ENCODE measurements around the gene LUM. TPM values are rescaled to one million over a fixed set of nuclear protein-coding genes. Genes with fewer than 3 reads are reported as not detected.

The LUM gene, protein sequence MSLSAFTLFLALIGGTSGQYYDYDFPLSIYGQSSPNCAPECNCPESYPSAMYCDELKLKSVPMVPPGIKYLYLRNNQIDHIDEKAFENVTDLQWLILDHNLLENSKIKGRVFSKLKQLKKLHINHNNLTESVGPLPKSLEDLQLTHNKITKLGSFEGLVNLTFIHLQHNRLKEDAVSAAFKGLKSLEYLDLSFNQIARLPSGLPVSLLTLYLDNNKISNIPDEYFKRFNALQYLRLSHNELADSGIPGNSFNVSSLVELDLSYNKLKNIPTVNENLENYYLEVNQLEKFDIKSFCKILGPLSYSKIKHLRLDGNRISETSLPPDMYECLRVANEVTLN
- 100 to 1,000 TPM; 361 to 654 TPM for total RNA-seq
- long read RNA-seq, donor 1, transcript LUM-201 (3 exons, 3,008 nt), result major isoform, 183 of 194 reads
- long read RNA-seq, donor 1, partial matches to known transcripts, result 9 of 194 reads
- long read RNA-seq, donor 1, other reads (novel, unspliced or antisense), result 2 of 194 reads
- long read RNA-seq, donor 2, transcript LUM-201 (3 exons, 3,008 nt), result major isoform, 547 of 579 reads
- long read RNA-seq, donor 2, partial matches to known transcripts, result 25 of 579 reads
- long read RNA-seq, donor 2, other reads (novel, unspliced or antisense), result 7 of 579 reads

DNA sequence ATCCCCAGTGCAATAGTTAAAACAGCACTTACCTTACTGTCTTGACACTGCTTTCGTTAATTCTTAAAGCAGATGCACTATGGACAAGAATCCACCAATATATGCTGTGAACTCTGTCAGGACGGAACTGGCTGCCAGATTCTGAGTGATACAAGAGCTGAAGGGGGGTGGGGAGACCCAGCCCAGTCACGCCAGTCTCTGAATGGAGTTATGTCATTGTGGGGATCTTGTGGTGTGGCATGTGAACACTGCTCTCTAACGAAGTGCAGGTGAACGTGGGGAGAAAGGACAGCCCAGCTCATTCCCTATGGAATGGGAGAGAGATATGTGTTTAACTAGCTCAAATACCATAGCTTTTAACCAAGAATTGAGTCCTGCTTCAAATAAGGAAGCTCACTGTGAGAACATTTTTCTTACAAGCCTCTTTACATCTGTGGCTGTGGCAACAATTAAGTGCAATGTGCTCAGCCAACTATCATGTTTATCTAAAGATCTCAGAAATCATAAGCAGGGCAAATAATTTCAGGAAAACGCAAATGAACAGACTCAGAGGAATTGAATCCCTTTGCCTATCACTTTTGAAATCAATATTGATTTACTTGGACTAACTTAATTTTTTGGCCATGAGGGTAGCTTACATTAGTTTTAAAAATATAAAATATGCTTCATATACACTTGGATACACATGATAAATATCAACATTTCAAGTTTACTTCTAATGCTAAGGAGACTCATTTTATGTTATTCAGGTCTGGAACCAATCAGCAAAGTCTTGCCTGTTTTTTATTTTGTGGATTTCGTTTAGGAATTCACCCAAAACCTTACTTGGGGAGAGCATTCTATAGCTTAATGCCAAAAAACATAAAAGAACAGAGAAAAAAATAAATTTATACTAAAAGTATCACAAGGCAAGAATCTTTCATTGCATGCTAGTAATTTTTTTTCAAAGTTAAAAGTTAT, at the start of gene LUM:
Gene LUM, minus strand, starts transcription at position 129 of the 960 bp plus-strand sequence. CDS start 2,515 bp downstream, outside the sequence.
- intact Hi-C loops (cut with DNase I), result no loop called here
- no peak for DNase-seq (ENCODE audit: low spot score)

DNA sequence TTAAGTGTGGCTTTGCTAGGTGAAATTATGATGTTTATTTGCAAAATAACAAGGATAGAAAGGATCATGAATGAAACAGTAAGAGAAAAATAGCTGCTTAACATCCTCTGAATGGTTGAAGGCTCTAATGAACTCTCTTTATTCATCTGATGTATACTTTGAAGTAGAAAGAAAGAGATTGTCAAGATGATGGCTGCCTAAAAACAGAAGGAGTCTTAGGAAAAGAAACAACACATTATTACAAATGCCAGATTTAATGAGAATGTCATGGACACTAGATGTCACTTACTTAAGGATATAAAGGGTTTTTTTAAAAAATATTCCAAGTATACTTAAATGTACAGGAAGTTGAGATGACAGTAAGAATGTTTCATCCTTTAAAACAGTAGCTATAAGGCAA, 49.7 kb upstream of the LUM start:
- intact Hi-C loops (cut with DNase I), result no loop called here
- no peak for DNase-seq (ENCODE audit: low spot score)

DNA sequence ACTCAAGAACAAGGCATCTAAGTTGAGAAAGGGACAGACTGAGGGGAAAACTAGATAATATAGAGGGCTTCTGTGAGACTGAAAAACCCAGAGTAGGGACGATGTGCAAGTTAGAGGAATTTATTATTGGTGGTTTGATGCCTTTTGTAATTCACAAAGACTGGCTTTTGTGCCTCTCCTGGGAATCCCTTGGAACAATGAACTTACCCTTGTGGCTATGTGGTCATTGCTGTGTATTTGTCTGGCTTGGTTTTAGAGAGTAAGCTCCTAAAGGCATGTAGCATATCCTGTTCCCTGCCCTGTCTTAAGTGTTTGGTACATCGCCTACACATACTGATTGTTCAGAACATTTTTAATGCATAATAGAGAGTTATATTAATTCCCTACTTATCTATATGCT, 44.7 kb upstream of the LUM start:
- intact Hi-C loops (cut with DNase I), result no loop called here
- no peak for DNase-seq (ENCODE audit: low spot score)

DNA sequence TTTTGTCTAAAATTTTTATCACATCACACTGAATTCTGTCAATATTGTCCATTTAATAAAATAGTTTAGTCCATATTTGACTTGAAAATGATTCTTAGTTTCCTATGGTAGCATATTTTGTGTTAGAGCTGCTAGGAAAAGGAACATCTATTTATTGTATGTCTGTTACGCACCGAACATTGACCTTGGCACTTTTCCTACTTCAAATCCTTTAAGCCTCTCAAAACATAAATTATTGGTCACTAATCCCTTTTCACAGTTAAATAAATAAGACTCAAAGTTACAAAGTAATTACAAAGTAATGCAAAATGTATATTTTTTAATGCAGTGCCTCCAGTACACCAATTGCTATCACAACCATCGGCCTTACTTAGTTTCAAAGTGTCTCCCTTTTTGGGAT, 42.8 kb upstream of the LUM start:
- intact Hi-C loops (cut with DNase I), result no loop called here
- DNase-seq (ENCODE audit: low spot score), result no peak

DNA sequence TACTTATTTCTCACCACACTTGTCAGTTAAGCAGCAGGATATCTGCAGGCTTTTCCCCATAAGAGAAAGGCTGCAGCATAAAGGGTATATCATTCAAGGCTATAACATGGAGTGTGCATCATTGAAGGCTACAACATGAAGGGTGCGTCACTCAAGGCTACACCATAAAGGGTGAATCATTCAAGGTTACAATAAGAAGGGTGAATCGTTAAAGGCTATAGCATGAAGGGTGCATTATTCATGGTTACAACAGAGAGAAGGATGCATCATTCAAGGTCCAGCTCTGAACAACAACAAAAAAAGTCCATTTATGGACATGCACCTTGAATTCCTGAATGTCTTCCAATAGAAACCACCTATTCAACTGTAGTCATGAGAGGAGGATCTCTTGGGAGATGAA, 32.8 kb upstream of the LUM start:
- DNase-seq (ENCODE audit: low spot score), result no peak
- intact Hi-C loops (cut with DNase I), result no loop called here

DNA sequence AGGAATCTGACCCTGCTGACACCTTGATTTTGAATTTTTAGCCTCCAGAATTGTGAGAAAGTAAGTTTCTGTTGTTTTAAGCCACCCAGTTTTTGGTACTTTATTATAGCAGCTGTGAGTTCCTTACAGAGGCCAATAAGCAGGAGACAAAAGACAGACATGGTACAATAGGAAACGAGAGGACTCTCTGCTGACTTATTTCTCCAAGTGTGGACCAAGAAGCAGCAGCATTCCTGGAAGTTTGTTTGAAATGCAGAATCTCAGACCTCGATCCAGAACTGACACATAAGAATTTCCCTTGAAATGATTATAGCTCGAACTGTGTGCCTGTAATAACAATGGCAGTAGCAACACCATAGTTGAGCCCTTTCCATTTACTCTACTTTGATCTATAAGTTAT, 31.9 kb upstream of the LUM start:
- intact Hi-C loops (cut with DNase I), result no loop called here

DNA sequence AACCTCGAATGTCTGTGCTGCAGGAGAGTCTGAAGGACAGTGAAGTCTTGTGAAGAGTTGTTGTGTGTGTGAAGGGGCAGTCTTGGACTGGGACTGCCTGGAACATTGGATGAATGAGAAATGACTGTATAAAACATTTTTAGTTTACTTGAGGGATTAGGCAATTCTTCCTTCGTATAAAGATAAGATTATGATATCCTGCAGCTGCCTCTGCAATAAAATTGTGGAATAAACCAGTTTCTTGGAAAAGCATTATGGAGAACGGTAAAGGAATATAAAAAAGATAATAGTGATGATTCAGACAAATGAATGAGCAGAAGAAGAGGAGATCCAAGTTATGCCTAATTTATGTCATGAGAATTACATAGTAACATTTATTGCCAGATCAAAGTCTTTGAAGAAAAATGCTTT, 30.9 kb upstream of the LUM start:
- DNase-seq (ENCODE audit: low spot score), result no peak
- intact Hi-C loops (cut with DNase I), result no loop called here

More for the DNA sequence above, 31.9 kb upstream of the LUM start:
- no peak for DNase-seq (ENCODE audit: low spot score)

DNA sequence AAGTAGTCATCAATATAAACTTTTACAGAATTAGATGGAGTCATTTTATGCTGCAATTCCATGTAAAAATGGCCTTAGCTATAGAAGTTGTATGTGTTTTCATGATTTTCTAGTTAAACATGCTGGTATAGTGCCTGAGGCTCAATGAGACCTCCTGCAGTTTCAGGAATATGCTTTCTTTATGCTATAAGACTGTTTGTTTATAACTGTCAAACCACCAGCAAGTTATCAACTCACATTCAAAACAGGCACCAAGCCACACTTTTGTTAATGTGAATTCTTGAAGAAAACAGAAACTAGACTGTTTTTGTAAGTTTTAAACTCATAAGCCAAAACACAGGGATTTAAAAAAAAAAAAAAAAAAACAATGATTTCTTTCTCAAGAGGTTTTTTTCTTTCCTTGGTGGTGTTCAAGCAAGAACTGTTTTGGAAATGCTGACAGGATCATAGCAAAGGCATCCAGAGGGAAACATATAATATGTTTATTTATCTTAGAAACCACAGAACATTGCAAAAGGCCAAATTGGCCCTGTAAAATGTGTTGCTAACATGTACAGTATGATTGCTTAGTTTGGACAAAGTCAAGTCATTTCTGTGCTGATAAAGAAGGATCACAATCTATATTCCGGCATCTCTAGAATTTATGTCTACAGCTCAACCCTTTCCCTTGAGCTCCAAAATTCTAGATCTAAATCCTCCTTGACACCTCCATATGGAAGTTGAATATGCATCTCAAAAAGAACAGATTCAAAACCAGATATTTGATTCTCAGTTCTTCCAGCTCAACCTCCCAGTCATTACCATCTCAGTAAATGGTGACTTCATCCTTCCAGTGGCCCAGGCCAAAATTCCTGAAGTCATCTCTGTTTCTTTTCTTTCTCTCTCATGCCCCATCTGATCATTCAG, 29.0 kb upstream of the LUM start:
- no peak for DNase-seq (ENCODE audit: low spot score)
- intact Hi-C loops (cut with DNase I), result no loop called here

DNA sequence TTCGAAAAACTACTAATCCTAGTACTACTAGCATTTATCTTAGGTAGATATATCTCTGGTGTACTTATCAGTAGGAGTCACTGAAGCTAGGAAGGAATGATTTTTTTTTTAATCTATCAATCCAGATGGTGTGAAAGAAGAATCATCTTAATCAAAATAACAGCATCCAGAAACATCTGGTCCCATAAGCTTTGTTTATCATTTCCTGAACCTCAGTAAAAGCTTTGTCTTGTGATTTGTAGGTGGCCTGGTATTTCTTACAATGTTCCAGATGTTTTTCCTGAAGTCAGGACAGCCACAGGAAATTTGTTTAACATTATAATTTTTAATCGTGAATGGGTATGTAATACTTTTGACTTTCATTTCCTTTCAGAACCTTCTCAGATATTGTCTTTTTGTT, 28.0 kb upstream of the LUM start:
- no peak for DNase-seq (ENCODE audit: low spot score)
- intact Hi-C loops (cut with DNase I), result no loop called here

DNA sequence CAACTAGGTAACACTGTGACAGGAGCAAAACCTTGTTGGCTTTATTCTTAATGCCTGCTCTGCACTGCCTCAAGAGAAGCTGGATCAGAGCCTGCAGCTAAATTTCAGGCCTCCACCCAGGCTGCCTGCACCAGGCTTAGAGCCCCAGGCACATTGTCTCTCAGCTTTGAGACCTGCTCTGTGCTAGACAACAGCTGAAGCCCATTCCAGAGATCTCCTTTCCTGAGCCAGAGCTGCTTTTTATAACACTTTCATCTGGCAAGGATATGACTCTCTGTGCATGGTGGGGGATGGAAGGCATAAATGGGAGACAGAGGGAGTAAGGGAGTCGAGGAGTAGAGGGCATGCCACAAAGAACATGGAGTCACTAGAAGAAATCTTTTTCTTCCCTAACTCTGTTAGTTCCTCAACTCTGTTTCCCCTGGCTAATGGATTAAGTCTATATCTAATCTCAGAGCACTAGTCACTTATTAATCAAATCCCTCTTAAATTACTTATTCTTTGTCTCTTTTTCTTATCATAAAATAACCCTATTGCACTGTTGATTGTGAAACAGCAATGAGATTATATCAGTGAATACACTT, 27.1 kb upstream of the LUM start:
- intact Hi-C loops (cut with DNase I), result no loop called here
- DNase-seq (ENCODE audit: low spot score), result no peak

DNA sequence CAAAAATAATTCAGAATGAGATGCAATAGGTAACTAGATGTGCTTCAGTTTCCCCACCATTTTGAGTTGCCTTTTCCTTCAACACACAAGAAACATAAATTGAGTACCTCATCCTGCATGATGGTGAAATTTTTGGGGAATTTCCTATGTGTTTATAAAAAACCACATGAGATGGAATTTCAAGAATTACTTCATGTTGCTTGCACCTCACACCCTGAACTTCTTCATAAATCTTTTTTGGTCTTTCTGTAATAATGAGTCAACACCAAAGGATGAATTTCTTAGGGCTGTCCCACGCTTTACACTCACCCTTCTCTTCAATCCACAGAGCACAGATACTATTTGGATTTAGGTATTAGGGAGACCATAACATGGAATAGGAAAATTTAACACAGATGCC, 22.6 kb upstream of the LUM start:
- no peak for DNase-seq (ENCODE audit: low spot score)
- intact Hi-C loops (cut with DNase I), result no loop called here

DNA sequence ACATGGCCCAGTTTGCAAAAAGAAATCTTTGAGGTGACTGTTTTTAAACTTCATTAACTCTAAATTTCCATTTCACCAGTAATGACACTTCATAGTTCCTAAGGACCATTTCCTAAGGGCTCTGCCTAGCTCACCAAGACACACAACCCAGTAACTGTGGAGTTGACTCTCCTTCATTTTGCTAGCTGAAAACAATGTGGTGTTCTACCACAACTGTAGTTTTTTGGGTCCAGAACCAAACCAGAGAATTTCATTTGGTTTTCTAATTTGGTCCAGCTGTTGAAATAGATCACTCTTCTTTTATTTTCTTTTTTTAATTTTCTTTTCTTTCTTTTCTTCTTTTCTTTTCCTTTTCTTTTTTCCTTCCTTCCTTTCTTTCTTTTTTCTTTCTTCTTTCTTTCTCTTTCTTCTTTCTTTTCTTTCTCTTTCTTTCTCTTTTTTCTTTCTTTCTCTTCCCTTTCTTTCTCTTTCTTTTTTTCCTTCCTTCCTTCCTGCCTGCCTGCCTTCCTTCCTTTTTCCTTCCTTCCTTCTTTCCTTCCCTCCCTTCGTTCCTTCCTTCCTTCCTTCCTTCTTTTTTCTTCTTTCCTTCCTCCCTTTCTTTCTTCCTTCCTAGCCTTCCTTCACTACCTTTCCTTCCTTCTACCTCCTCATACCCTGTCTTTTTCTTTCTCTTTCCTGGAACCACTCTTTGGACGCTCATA, 18.5 kb upstream of the LUM start:
- no peak for DNase-seq (ENCODE audit: low spot score)
- intact Hi-C loops (cut with DNase I), result no loop called here

DNA sequence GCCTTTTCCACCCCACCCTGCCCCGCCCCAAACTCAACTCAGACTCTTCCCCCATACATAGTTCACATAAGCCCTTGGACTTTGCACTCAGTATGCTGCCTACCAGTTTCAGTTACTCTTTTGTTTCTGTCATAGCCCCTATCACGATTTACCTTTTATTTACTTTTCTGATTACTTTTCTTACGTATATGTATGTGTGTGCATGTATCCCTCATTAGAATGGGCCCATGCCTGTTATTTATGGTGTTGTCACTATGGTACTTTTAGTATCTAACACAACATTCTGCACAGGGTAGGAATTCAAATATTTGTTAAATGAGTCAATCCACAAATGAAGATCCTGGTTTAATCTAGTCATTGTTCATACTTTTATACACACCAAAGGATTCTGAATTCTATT, 16.5 kb upstream of the LUM start:
- no peak for DNase-seq (ENCODE audit: low spot score)
- intact Hi-C loops (cut with DNase I), result no loop called here

DNA sequence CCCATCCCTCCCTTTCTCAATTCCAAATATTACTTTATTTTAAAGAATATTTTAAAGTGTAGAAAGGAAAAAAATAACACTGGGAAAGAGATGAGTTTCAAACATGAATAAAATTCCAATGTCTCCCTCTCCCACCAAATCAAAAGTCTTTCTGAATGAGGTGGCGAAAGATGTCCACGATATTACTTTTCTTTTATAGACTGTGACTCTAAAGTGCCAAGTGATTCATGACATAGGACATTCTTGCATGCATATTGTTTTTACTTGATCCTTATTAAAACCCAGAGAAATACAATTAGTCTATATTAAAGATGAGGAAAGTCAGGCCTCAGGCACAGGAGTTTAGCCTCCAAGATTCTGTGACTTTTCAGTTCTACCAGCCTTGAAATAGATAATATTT, 16.0 kb upstream of the LUM start:
- DNase-seq (ENCODE audit: low spot score), result no peak

DNA sequence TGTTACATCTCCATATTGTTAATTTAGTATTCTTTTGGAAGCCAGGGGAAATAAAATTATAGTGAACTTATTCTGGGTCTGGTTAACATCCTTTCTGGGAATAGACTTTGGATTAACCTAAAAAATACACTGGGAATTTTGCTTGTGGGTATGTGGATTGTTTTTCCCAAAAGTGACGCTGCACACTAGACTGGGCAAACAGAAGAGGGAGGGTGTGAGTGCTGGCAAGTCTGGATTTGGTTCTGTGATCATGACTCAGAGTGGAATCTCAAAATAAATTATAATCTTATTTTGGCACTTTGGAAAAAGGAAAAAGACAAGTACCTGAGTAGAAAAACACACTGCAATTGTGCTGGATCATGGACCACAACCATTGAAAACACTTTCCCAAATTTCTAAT, 15.2 kb upstream of the LUM start:
- intact Hi-C loops (cut with DNase I), result no loop called here
- no peak for DNase-seq (ENCODE audit: low spot score)

More for the DNA sequence above, 16.0 kb upstream of the LUM start:
- intact Hi-C loops (cut with DNase I), result no loop called here

DNA sequence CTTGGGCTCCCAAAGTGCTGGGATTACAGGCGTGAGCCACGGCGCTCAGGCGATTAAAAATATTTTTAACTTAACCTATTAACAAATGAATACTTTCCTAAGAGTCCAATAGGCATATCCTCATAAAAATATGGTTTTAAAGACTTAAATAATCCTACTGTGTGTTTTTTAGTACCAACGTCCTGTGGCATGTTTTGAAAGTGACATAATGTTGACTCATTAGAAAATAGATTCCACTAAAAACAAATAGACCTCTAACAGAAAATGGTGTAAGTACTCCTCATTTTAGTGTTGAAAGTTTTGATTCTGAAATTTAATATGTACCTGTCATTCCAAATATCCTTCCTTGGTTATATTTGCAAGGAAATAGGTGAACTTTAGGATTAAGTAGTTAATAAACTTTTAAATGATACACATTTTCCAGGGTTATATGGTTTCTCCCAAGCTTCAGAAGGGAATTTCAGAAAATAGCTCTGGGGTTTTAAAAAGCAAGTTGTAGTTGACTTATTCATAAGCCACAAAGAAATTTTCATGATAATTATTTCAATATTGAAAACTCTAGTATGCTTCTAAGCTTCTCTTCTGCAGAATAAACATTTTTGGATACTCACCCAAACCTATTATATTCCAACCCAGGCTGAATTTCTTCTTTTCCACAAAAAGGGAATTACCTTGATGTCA, 12.1 kb upstream of the LUM start:
- intact Hi-C loops (cut with DNase I), result no loop called here
- DNase-seq (ENCODE audit: low spot score), result no peak

DNA sequence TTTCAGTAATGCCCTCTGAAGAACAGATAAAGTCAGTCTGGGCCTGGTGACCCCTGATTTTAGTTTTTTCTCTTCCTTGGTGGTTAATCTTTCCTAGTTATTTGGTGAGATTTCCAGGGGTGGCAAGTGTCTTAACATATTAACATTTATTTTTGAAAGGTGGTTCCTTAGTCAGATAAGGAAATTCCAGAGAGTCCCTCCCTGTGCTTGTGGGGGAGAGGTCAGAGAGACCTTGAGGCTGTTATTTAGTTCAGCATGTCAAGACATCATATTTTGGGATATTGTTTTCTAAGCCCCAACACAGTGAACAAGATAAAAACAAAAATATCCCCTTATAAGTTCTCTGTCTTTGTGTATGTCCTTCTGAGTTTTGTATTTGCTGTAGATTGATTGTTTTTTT, 9.5 kb upstream of the LUM start:
- intact Hi-C loops (cut with DNase I), result no loop called here
- DNase-seq (ENCODE audit: low spot score), result no peak

DNA sequence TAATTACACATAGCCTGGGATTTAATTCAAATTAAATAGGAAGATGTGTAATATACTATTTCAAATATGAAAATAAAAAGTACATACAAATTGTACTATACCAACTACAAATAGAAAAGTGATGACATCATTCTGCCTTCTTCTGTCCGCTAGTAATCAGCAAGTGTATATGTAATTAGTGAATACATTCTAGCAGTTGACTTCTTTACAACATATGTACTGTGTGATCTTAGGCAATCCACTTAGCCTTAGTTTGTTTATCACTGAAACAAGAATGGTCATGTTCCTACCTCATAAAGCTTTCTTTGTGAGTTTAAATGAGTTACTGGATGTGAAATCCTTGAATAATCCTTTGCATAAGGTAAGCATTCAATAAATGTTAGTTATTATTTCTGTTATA, 7.8 kb upstream of the LUM start:
- DNase-seq (ENCODE audit: low spot score), result no peak
- intact Hi-C loops (cut with DNase I), result no loop called here

All from posterior vena cava (tissue), 2 donors.